ENCODE results near the gene CA10. TPM values are rescaled to one million over a fixed set of nuclear protein-coding genes. Genes with fewer than 3 reads are reported as not detected.

Gene CA10
- total and polyA plus RNA-seq, 9 of the 15 experiments (the other 6 are each of a cell fraction or from before 2014, with no cell fraction given): not detected

- FAIRE-seq (no peak), DNase-seq (ENCODE audit: extremely low read depth in 1 of 4, low spot score in 3 of 4) (no peak), ATAC-seq (no peak)
- no peaks in the 10 kb centered on the region for H4K20me1 ChIP-seq (replicated peaks; ENCODE audit: control insufficient read depth, insufficient read depth, low read length)
- POLR2A ChIA-PET: no interaction called here
- H3K4me1 ChIP-seq (replicated peaks in 1 of 2; ENCODE audit: control insufficient read depth in 2 of 2, insufficient read depth in 2 of 2, low read length in 2 of 2): no peaks in the 10 kb centered on the region
- H3K9ac ChIP-seq (ENCODE audit: insufficient read depth in 1 of 2, low read depth in 2 of 2, low read length in 2 of 2): no peak overlapping the region
- no peak overlapping the region for H3K4me3 ChIP-seq
- 0% methylated on average over 3 of the region's 3 CpGs for WGBS (ENCODE audit: insufficient coverage, low coverage, missing lambda C conversion rate)
- no TSS peak for BruUV-seq (replicated peaks)
- H3K27me3 ChIP-seq (ENCODE audit: control insufficient read depth in 2 of 2, insufficient read depth in 2 of 2, low read length in 2 of 2): no peaks in the 10 kb centered on the region
- in situ Hi-C loops (cut with MboI) (no loop called here), intact Hi-C loops (cut with micrococcal nuclease) (no loop called here)
- no peaks in the 10 kb centered on the region for H3K36me3 ChIP-seq (ENCODE audit: control insufficient read depth, insufficient read depth, low read length)
- H2AFZ ChIP-seq (ENCODE audit: low read depth, low read length): no peak overlapping the region
- H3K9me3 ChIP-seq (replicated peaks; ENCODE audit: control insufficient read depth, insufficient read depth, low read depth, low read length): no peaks in the 10 kb centered on the region
- CTCF ChIA-PET (ENCODE audit: low intra/inter-chr PET ratio): no interaction called here
- no peaks in the 10 kb centered on the region for H3K9me1 ChIP-seq (ENCODE audit: control insufficient read depth, insufficient read depth, low read length)
- no peak overlapping the region for H3K27ac ChIP-seq (ENCODE audit: extremely low read depth, low read depth, low read length)
- H3K4me2 ChIP-seq (ENCODE audit: insufficient read depth, low read length): no peak overlapping the region
- H3K79me2 ChIP-seq (ENCODE audit: control insufficient read depth, insufficient read depth, low read length): no peaks in the 10 kb centered on the region
- no peak for TF ChIP-seq CREM (IDR thresholded peaks at IDR 0.05; ENCODE audit: low read depth)
- no peak for TF ChIP-seq ZBTB34 (CRISPR knock-in tag; IDR thresholded peaks at IDR 0.05)
- TF ChIP-seq CREB3L1 (IDR thresholded peaks at IDR 0.05; ENCODE audit: borderline replicate concordance, low read depth): no peak
- no peak for TF ChIP-seq NR2C1 (IDR thresholded peaks at IDR 0.05)
- no peak for TF ChIP-seq NR2C1 (tag; IDR thresholded peaks at IDR 0.05)
- no peak for TF ChIP-seq GTF3C2 (IDR thresholded peaks at IDR 0.05; ENCODE audit: borderline replicate concordance, extremely low read depth, insufficient read length)
- no peak for TF ChIP-seq CHD1 (IDR thresholded peaks at IDR 0.05; ENCODE audit: low read length)
- no peak for TF ChIP-seq RBM22 (IDR thresholded peaks at IDR 0.05; ENCODE audit: low read depth, low read length, poor library complexity, severe bottlenecking)
- TF ChIP-seq CBFA2T2 (conservative IDR thresholded peaks at IDR 0.05): no peak
- TF ChIP-seq, protein P1, sequence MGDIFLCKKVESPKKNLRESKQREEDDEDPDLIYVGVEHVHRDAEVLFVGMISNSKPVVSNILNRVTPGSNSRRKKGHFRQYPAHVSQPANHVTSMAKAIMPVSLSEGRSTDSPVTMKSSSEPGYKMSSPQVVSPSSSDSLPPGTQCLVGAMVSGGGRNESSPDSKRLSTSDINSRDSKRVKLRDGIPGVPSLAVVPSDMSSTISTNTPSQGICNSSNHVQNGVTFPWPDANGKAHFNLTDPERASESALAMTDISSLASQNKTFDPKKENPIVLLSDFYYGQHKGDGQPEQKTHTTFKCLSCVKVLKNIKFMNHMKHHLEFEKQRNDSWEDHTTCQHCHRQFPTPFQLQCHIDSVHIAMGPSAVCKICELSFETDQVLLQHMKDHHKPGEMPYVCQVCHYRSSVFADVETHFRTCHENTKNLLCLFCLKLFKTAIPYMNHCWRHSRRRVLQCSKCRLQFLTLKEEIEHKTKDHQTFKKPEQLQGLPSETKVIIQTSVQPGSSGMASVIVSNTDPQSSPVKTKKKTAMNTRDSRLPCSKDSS (IDR thresholded peaks at IDR 0.05; ENCODE audit: low read depth, partially characterized antibody): no peak
- TF ChIP-seq, protein P2, sequence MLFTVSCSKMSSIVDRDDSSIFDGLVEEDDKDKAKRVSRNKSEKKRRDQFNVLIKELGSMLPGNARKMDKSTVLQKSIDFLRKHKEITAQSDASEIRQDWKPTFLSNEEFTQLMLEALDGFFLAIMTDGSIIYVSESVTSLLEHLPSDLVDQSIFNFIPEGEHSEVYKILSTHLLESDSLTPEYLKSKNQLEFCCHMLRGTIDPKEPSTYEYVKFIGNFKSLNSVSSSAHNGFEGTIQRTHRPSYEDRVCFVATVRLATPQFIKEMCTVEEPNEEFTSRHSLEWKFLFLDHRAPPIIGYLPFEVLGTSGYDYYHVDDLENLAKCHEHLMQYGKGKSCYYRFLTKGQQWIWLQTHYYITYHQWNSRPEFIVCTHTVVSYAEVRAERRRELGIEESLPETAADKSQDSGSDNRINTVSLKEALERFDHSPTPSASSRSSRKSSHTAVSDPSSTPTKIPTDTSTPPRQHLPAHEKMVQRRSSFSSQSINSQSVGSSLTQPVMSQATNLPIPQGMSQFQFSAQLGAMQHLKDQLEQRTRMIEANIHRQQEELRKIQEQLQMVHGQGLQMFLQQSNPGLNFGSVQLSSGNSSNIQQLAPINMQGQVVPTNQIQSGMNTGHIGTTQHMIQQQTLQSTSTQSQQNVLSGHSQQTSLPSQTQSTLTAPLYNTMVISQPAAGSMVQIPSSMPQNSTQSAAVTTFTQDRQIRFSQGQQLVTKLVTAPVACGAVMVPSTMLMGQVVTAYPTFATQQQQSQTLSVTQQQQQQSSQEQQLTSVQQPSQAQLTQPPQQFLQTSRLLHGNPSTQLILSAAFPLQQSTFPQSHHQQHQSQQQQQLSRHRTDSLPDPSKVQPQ (CRISPR knock-in tag; IDR thresholded peaks at IDR 0.05; ENCODE audit: borderline replicate concordance): no peak
- no peak for TF ChIP-seq FUS (optimal IDR thresholded peaks at IDR 0.05; ENCODE audit: low read depth, low read length)
- no peak for TF ChIP-seq CCNT2 (IDR thresholded peaks at IDR 0.05; ENCODE audit: borderline replicate concordance, extremely low read depth, insufficient read length, low read depth, low read length)
These were observed 447.9 kb downstream of the CA10 start for GRCh38 chr17:51710634-51710979.

Data from K562 (cell line).